ENCODE data around the gene HCN3. TPM values are rescaled to one million over a fixed set of nuclear protein-coding genes. Genes with fewer than 3 reads are reported as not detected.
A peak's percentile ranks its signal among the peaks of the same experiment; 100 is the strongest.
"Not testable (repeated sequence)": the region's sequence is repeated elsewhere in the genome, so short reads cannot be mapped to it uniquely, and the experiment has no call there.

Gene HCN3
- total RNA-seq, 1 experiment from 2014 or later = 11.3 TPM

- DNase-seq (ENCODE audit: low spot score); H3K4me1 ChIP-seq (ENCODE audit: insufficient read depth, low read length, poor library complexity, severe bottlenecking); BruUV-seq (replicated peaks); H3K4me3 ChIP-seq (ENCODE audit: low read depth, low read length, poor library complexity, severe bottlenecking); H3K36me3 ChIP-seq (ENCODE audit: insufficient read depth, low read length, poor library complexity, severe bottlenecking); intact Hi-C loops (cut with micrococcal nuclease; ENCODE audit: unreplicated experiment); POLR2A ChIA-PET (ENCODE audit: low non-redundant PET); H3K27me3 ChIP-seq (replicated peaks; ENCODE audit: insufficient read depth, low read depth, low read length, poor library complexity); H3K9me3 ChIP-seq (ENCODE audit: low read depth, low read length, poor library complexity, severe bottlenecking); CTCF ChIA-PET; H3K27ac ChIP-seq (ENCODE audit: low read depth, low read length, poor library complexity, severe bottlenecking): not testable (repeated sequence)
These were observed 41.9 kb upstream of the HCN3 start for GRCh38 chr1:155235375-155235774.

DNA sequence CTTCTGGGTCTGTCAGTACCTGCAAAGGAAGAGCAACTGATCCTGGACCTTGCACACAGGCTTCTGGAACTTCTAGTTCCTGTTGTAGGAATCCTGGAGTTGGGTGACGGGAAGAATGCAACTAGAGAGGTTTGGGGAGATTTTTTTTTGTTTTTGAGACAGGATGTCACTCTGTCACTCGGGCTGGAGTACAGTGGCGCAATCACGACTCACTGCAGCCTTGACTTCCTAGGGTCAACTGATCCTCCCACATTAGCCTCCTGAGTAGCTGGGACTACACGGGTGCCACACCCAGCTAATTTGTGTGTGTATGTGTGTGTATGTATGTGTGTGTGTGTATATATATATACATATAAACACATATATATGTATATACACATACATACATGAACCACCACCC lies 40.8 kb upstream of the HCN3 start:
- Histone ChIP-seq H3K9me3 (ENCODE audit: low read depth, low read length, poor library complexity, severe bottlenecking) (no peaks in the 10 kb centered on the region), H3K4me1 (ENCODE audit: insufficient read depth, low read length, poor library complexity, severe bottlenecking) (peaks cover 3% of the 10 kb centered on the region), H3K4me3 (ENCODE audit: low read depth, low read length, poor library complexity, severe bottlenecking) (no peak overlapping the region), H3K27ac (ENCODE audit: low read depth, low read length, poor library complexity, severe bottlenecking) (no peak overlapping the region), H3K36me3 (ENCODE audit: insufficient read depth, low read length, poor library complexity, severe bottlenecking) (no peaks in the 10 kb centered on the region), H3K27me3 (replicated peaks; ENCODE audit: insufficient read depth, low read depth, low read length, poor library complexity) (no peaks in the 10 kb centered on the region)
- intact Hi-C loops (cut with micrococcal nuclease; ENCODE audit: unreplicated experiment) = no loop called here
- ChIA-PET POLR2A (ENCODE audit: low non-redundant PET) (no interaction called here), CTCF (no interaction called here)
- no peak for TF ChIP-seq EZH2 (IDR thresholded peaks at IDR 0.05; ENCODE audit: borderline replicate concordance, low read depth, low read length, poor library complexity, severe bottlenecking)
- BruUV-seq (replicated peaks) = no TSS peak
- no peak for DNase-seq (ENCODE audit: low spot score)

DNA sequence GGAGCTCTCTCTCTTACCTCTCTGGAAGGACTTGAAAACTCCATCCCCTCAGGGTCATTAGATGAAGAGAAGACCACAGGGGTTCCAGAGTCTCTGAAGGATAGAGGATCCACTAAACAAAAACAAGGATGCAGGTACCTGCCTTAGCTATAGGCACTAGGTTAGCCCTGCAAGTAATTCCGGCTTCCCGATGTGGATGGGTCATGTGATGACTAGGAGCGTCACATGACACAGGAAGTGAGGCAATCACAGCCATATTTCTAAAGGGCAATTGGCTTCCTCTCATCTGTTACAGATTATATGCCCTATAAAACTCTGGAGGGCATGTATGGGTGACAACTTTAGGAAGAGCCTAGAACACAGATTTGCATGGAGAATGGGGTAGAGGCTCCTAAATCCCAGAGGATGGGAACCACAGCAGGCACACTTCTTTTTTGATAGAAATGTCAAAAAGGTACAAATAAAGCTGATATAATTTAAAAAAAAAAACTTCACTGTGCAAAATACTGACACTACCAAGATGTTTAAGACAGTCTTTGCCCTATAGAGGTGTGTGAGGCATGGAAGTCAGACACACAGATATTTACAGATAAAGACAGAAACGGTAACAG lies 36.1 kb upstream of the HCN3 start:
- no peaks in the 10 kb centered on the region for H3K9me3 ChIP-seq (ENCODE audit: low read depth, low read length, poor library complexity, severe bottlenecking)
- peak overlapping the region; percentile 38 for H3K27ac ChIP-seq (ENCODE audit: low read depth, low read length, poor library complexity, severe bottlenecking)
- H3K4me3 ChIP-seq (ENCODE audit: low read depth, low read length, poor library complexity, severe bottlenecking) = peak overlapping the region; percentile 37
- CTCF ChIA-PET = interaction anchor here (1.0 to 2.2 kb wide), 3 partner anchors 10 to 47 kb away, joined by 3 to 7 read pairs (median 4); no protein-coding TSS in a partner anchor
- no TSS peak for BruUV-seq (replicated peaks)
- H3K27me3 ChIP-seq (replicated peaks; ENCODE audit: insufficient read depth, low read depth, low read length, poor library complexity) = no peaks in the 10 kb centered on the region
- peaks cover 30% of the 10 kb centered on the region for H3K4me1 ChIP-seq (ENCODE audit: insufficient read depth, low read length, poor library complexity, severe bottlenecking)
- POLR2A ChIA-PET (ENCODE audit: low non-redundant PET) = interaction anchor here (0.6 to 0.7 kb wide), 2 partner anchors 10 to 12 kb away, joined by 3 to 4 read pairs; no protein-coding TSS in a partner anchor
- no peak for TF ChIP-seq EZH2 (IDR thresholded peaks at IDR 0.05; ENCODE audit: borderline replicate concordance, low read depth, low read length, poor library complexity, severe bottlenecking)
- TF ChIP-seq, protein P1, sequence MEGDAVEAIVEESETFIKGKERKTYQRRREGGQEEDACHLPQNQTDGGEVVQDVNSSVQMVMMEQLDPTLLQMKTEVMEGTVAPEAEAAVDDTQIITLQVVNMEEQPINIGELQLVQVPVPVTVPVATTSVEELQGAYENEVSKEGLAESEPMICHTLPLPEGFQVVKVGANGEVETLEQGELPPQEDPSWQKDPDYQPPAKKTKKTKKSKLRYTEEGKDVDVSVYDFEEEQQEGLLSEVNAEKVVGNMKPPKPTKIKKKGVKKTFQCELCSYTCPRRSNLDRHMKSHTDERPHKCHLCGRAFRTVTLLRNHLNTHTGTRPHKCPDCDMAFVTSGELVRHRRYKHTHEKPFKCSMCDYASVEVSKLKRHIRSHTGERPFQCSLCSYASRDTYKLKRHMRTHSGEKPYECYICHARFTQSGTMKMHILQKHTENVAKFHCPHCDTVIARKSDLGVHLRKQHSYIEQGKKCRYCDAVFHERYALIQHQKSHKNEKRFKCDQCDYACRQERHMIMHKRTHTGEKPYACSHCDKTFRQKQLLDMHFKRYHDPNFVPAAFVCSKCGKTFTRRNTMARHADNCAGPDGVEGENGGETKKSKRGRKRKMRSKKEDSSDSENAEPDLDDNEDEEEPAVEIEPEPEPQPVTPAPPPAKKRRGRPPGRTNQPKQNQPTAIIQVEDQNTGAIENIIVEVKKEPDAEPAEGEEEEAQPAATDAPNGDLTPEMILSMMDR (conservative IDR thresholded peaks at IDR 0.05; ENCODE audit: low read depth, low read length) = no peak
- peak; percentile 95 for DNase-seq (ENCODE audit: low spot score)
- H3K36me3 ChIP-seq (ENCODE audit: insufficient read depth, low read length, poor library complexity, severe bottlenecking) = peaks cover under 1% of the 10 kb centered on the region
- intact Hi-C loops (cut with micrococcal nuclease; ENCODE audit: unreplicated experiment) = loop anchor here (5.0 kb wide), 1 partner anchor 34 kb away; the partner anchor contains the start of genes MTX1 and THBS3

DNA sequence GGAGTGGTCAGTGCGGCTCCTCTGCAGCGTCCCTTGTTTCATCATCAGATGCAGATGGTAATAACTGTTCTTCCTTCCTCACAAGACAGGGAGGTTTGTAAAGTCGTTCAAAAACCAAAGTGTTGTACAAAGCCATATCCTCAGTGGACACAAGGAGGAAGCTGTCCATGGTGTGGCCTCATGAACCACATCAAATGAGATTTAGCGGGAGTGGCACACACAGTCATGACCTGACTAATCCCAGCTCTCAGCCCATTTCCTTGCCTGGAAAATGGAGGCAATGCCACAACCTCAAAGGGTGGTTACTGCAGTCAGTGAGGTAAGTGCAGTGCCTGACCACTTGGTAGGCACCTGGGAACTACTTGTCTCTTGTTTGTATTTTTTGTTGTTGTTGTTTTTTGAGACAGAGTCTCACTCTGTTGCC lies 35.4 kb upstream of the HCN3 start:
- no peak for DNase-seq (ENCODE audit: low spot score)
- no peaks in the 10 kb centered on the region for H3K27me3 ChIP-seq (replicated peaks; ENCODE audit: insufficient read depth, low read depth, low read length, poor library complexity)
- no TSS peak for BruUV-seq (replicated peaks)
- H3K27ac ChIP-seq (ENCODE audit: low read depth, low read length, poor library complexity, severe bottlenecking) = peak overlapping the region; percentile 38
- no peak overlapping the region for H3K4me3 ChIP-seq (ENCODE audit: low read depth, low read length, poor library complexity, severe bottlenecking)
- no peak for TF ChIP-seq EZH2 (IDR thresholded peaks at IDR 0.05; ENCODE audit: borderline replicate concordance, low read depth, low read length, poor library complexity, severe bottlenecking)
- TF ChIP-seq, protein P1 (conservative IDR thresholded peaks at IDR 0.05; ENCODE audit: low read depth, low read length) = no peak
- intact Hi-C loops (cut with micrococcal nuclease; ENCODE audit: unreplicated experiment) = loop anchor here (5.0 kb wide), 1 partner anchor 35 kb away; the partner anchor contains the start of genes MTX1 and THBS3
- peaks cover 30% of the 10 kb centered on the region for H3K4me1 ChIP-seq (ENCODE audit: insufficient read depth, low read length, poor library complexity, severe bottlenecking)
- no peaks in the 10 kb centered on the region for H3K9me3 ChIP-seq (ENCODE audit: low read depth, low read length, poor library complexity, severe bottlenecking)
- H3K36me3 ChIP-seq (ENCODE audit: insufficient read depth, low read length, poor library complexity, severe bottlenecking) = peaks cover 4% of the 10 kb centered on the region
- CTCF ChIA-PET = interaction anchor here (2.2 kb wide), 1 partner anchor 9 kb away, joined by 7 read pairs; no protein-coding TSS in a partner anchor
- POLR2A ChIA-PET (ENCODE audit: low non-redundant PET) = no interaction called here
